Measurements from ENCODE around the gene RTP5.

The RTP5 gene

GRCh38 chr2:241853651-241854341 lies 15.7 kb upstream of the RTP5 start:
- Histone ChIP-seq H2AFZ (ENCODE audit: low read length, unreplicated experiment) (no peak overlapping the region), H3K27me3 (ENCODE audit: insufficient read depth, low read length) (no peaks in the 10 kb centered on the region), H3K27ac (ENCODE audit: low read depth, low read length) (no peak overlapping the region), H3K79me2 (ENCODE audit: control insufficient read depth, insufficient read depth, low read length, unreplicated experiment) (no peaks in the 10 kb centered on the region), H3K4me1 (ENCODE audit: control insufficient read depth, insufficient read depth, low read length, unreplicated experiment) (no peaks in the 10 kb centered on the region), H3K36me3 (ENCODE audit: insufficient read depth, low read length) (no peaks in the 10 kb centered on the region), H3K4me3 (ENCODE audit: low read depth, low read length) (no peak overlapping the region)

- H3K4me3 ChIP-seq (ENCODE audit: low read depth, low read length) = no peak overlapping the region
- H3K79me2 ChIP-seq (ENCODE audit: control insufficient read depth, insufficient read depth, low read length, unreplicated experiment) = no peaks in the 10 kb centered on the region
- no peak overlapping the region for H3K27ac ChIP-seq (ENCODE audit: low read depth, low read length)
- no peaks in the 10 kb centered on the region for H3K27me3 ChIP-seq (ENCODE audit: insufficient read depth, low read length)
- no peak overlapping the region for H2AFZ ChIP-seq (ENCODE audit: low read length, unreplicated experiment)
- no peaks in the 10 kb centered on the region for H3K4me1 ChIP-seq (ENCODE audit: control insufficient read depth, insufficient read depth, low read length, unreplicated experiment)
- H3K36me3 ChIP-seq (ENCODE audit: insufficient read depth, low read length) = no peaks in the 10 kb centered on the region
These were observed 14.9 kb upstream of the RTP5 start for GRCh38 chr2:241854342-241855244.

- peaks cover 7% of the 10 kb centered on the region for H3K4me1 ChIP-seq (ENCODE audit: control insufficient read depth, insufficient read depth, low read length, unreplicated experiment)
- H2AFZ ChIP-seq (ENCODE audit: low read length, unreplicated experiment) = no peak overlapping the region
- H3K79me2 ChIP-seq (ENCODE audit: control insufficient read depth, insufficient read depth, low read length, unreplicated experiment) = no peaks in the 10 kb centered on the region
- H3K27me3 ChIP-seq (ENCODE audit: insufficient read depth, low read length) = no peaks in the 10 kb centered on the region
- no peak overlapping the region for H3K4me3 ChIP-seq (ENCODE audit: low read depth, low read length)
- no peak overlapping the region for H3K27ac ChIP-seq (ENCODE audit: low read depth, low read length)
- H3K36me3 ChIP-seq (ENCODE audit: insufficient read depth, low read length) = no peaks in the 10 kb centered on the region
These were observed 14.2 kb upstream of the RTP5 start for GRCh38 chr2:241855245-241855887.

DNA sequence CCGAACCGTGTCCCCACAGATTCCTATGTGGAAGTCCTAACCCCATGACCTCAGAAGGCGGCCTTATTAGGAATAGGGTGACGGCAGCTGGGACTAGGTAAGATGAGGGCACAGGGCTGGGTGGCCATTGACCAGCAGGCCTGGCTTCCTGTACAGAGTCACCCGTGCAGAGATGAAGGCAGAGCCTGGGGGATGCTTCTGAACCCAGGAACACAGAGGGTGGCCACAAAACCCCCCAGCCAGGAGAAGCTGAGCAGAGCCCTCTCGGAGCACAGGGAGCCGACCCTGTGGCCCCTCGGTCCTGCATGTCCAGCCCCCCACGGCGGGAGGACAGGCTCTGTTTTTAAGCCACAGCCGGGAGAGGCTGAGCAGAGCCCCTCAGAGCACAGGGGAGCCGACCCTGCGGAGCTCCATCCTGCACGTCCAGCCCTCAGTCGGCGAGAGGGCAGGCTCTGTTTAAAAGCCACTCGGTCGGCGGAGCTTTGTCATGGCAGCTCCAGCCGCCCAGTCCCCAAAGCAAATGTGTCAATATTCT lies 13.6 kb upstream of the RTP5 start:
- H3K4me1 ChIP-seq (ENCODE audit: control insufficient read depth, insufficient read depth, low read length, unreplicated experiment) = peaks cover 9% of the 10 kb centered on the region
- H2AFZ ChIP-seq (ENCODE audit: low read length, unreplicated experiment) = no peak overlapping the region

DNA sequence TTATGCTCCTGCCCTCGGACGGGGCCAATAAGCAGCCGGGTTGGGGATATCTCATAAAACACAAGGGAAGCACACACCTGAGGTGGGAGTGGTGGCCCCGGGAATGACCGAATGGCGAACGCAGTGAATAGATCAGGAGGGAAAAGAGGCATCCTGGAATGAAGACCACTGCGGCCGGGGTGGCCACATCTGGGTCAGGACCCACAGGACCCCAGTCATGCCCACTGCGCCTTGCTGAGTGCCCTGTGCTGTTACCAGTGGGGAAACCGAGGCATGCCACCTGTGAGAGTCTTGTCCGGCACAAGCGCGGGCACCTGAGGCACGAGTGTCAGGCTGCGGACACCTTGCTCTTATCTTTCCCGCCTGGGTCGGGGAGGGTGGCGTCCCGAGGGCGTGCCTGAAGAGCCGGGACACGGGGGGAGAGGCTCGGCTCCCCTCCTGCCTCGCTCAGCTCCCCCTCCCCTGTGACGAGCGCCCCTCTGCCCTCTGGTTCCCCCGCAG lies 12.4 kb upstream of the RTP5 start:
- Histone ChIP-seq H2AFZ (ENCODE audit: low read length, unreplicated experiment) (no peak overlapping the region), H3K27me3 (ENCODE audit: insufficient read depth, low read length) (no peaks in the 10 kb centered on the region), H3K4me1 (ENCODE audit: control insufficient read depth, insufficient read depth, low read length, unreplicated experiment) (peaks cover 9% of the 10 kb centered on the region), H3K79me2 (ENCODE audit: control insufficient read depth, insufficient read depth, low read length, unreplicated experiment) (no peaks in the 10 kb centered on the region), H3K27ac (ENCODE audit: low read depth, low read length) (no peak overlapping the region), H3K4me3 (ENCODE audit: low read depth, low read length) (no peak overlapping the region), H3K36me3 (ENCODE audit: insufficient read depth, low read length) (no peaks in the 10 kb centered on the region)

More for the DNA sequence above, 13.6 kb upstream of the RTP5 start:
- Histone ChIP-seq H3K27me3 (ENCODE audit: insufficient read depth, low read length) (no peaks in the 10 kb centered on the region), H3K36me3 (ENCODE audit: insufficient read depth, low read length) (no peaks in the 10 kb centered on the region), H3K27ac (ENCODE audit: low read depth, low read length) (no peak overlapping the region), H3K79me2 (ENCODE audit: control insufficient read depth, insufficient read depth, low read length, unreplicated experiment) (no peaks in the 10 kb centered on the region), H3K4me3 (ENCODE audit: low read depth, low read length) (no peak overlapping the region)

GRCh38 chr2:241857572-241858121 lies 11.9 kb upstream of the RTP5 start:
- peaks cover 9% of the 10 kb centered on the region for H3K4me1 ChIP-seq (ENCODE audit: control insufficient read depth, insufficient read depth, low read length, unreplicated experiment)
- no peaks in the 10 kb centered on the region for H3K79me2 ChIP-seq (ENCODE audit: control insufficient read depth, insufficient read depth, low read length, unreplicated experiment)
- no peak overlapping the region for H2AFZ ChIP-seq (ENCODE audit: low read length, unreplicated experiment)
- H3K27me3 ChIP-seq (ENCODE audit: insufficient read depth, low read length) = 0 out of 2 replicates have a peak, but pooled peaks cover 3% of the 10 kb centered on the region
- no peak overlapping the region for H3K27ac ChIP-seq (ENCODE audit: low read depth, low read length)
- no peak overlapping the region for H3K4me3 ChIP-seq (ENCODE audit: low read depth, low read length)
- H3K36me3 ChIP-seq (ENCODE audit: insufficient read depth, low read length) = no peaks in the 10 kb centered on the region

GRCh38 chr2:241858206-241859016 lies 11.1 kb upstream of the RTP5 start, which contains the start of gene PDCD1:
TSS of gene PDCD1 (minus strand) at chr2:241858894. CDS start at chr2:241858838, 56 bp downstream.
- H2AFZ ChIP-seq (ENCODE audit: low read length, unreplicated experiment) = no peak within 1 kb of the TSS
- peaks cover 9% of the 10 kb centered on the region for H3K4me1 ChIP-seq (ENCODE audit: control insufficient read depth, insufficient read depth, low read length, unreplicated experiment)
- H3K27me3 ChIP-seq (ENCODE audit: insufficient read depth, low read length) = peaks cover 9% of the 10 kb centered on the region; the same call in 1 of the 2 replicates
- peak within 1 kb of the TSS; percentile 23; the same call in 1 of the 2 replicates for H3K27ac ChIP-seq (ENCODE audit: low read depth, low read length)
- H3K36me3 ChIP-seq (ENCODE audit: insufficient read depth, low read length) = no peaks in the 10 kb centered on the region
- H3K79me2 ChIP-seq (ENCODE audit: control insufficient read depth, insufficient read depth, low read length, unreplicated experiment) = no peaks in the 10 kb centered on the region
- H3K4me3 ChIP-seq (ENCODE audit: low read depth, low read length) = peak within 1 kb of the TSS; percentile 62

- Histone ChIP-seq H3K36me3 (ENCODE audit: insufficient read depth, low read length) (no peaks in the 10 kb centered on the region), H3K27me3 (ENCODE audit: insufficient read depth, low read length) (peaks cover 10% of the 10 kb centered on the region; the same call in 1 of the 2 replicates), H3K4me1 (ENCODE audit: control insufficient read depth, insufficient read depth, low read length, unreplicated experiment) (peaks cover 14% of the 10 kb centered on the region), H2AFZ (ENCODE audit: low read length, unreplicated experiment) (no peak overlapping the region), H3K27ac (ENCODE audit: low read depth, low read length) (no peak overlapping the region), H3K79me2 (ENCODE audit: control insufficient read depth, insufficient read depth, low read length, unreplicated experiment) (no peaks in the 10 kb centered on the region), H3K4me3 (ENCODE audit: low read depth, low read length) (no peak overlapping the region)
These were observed 10.5 kb upstream of the RTP5 start for GRCh38 chr2:241859017-241859435.

GRCh38 chr2:241859436-241860183 lies 9.9 kb upstream of the RTP5 start:
- Histone ChIP-seq H3K79me2 (ENCODE audit: control insufficient read depth, insufficient read depth, low read length, unreplicated experiment) (no peaks in the 10 kb centered on the region), H3K4me1 (ENCODE audit: control insufficient read depth, insufficient read depth, low read length, unreplicated experiment) (peaks cover 16% of the 10 kb centered on the region), H3K27me3 (ENCODE audit: insufficient read depth, low read length) (peaks cover 15% of the 10 kb centered on the region; the same call in 1 of the 2 replicates), H3K36me3 (ENCODE audit: insufficient read depth, low read length) (no peaks in the 10 kb centered on the region), H3K4me3 (ENCODE audit: low read depth, low read length) (peak overlapping the region; percentile 62), H3K27ac (ENCODE audit: low read depth, low read length) (peak overlapping the region; percentile 23; the same call in 1 of the 2 replicates), H2AFZ (ENCODE audit: low read length, unreplicated experiment) (no peak overlapping the region)
